ENCODE data around the gene ITGB3. TPM values are rescaled to one million over a fixed set of nuclear protein-coding genes. Genes with fewer than 3 reads are reported as not detected.

The ITGB3 gene
- total RNA-seq, 4 donors from 2014 or later, result 48.6 to 61.5 (median 54.9) TPM

GRCh38 chr17:47240806-47241205, 12.8 kb upstream of the ITGB3 start:
- H3K27me3 ChIP-seq, result no peaks in the 10 kb centered on the region
- TF ChIP-seq POLR2AphosphoS5 (IDR thresholded peaks at IDR 0.05) (no peak), EP300 (IDR thresholded peaks at IDR 0.05) (no peak), POLR2A (IDR thresholded peaks at IDR 0.05; ENCODE audit: low read depth) (no peak), CTCF (IDR thresholded peaks at IDR 0.05) (no peak)
- no peaks in the 10 kb centered on the region for H3K9me3 ChIP-seq
- H3K4me3 ChIP-seq, result no peak overlapping the region
- intact Hi-C loops (cut with DNase I), result no loop called here
- WGBS, result 82% methylated on average over 3 of the region's 3 CpGs
- no peak for DNase-seq (ENCODE audit: extremely low spot score)
- H3K36me3 ChIP-seq, result no peaks in the 10 kb centered on the region
- peak overlapping the region in 3 of 4 donors; percentile 64 to 78 (median 77) for H3K27ac ChIP-seq (replicated peaks in 1 of 4)
- H3K4me1 ChIP-seq, result peaks cover 20 to 33% (median 27%) of the 10 kb centered on the region in 4 donors

- TF ChIP-seq POLR2AphosphoS5 (IDR thresholded peaks at IDR 0.05) (no peak), POLR2A (IDR thresholded peaks at IDR 0.05; ENCODE audit: low read depth) (no peak), EP300 (IDR thresholded peaks at IDR 0.05) (no peak), CTCF (IDR thresholded peaks at IDR 0.05) (no peak)
- no peak overlapping the region for H3K27ac ChIP-seq (replicated peaks in 1 of 4)
- no peaks in the 10 kb centered on the region for H3K36me3 ChIP-seq
- H3K9me3 ChIP-seq, result no peaks in the 10 kb centered on the region
- H3K27me3 ChIP-seq, result no peaks in the 10 kb centered on the region
- 100% methylated on average over 2 of the region's 2 CpGs for WGBS
- H3K4me1 ChIP-seq, result peaks cover 18 to 20% (median 19%) of the 10 kb centered on the region in 4 donors
- DNase-seq (ENCODE audit: extremely low spot score), result no peak
- no peak overlapping the region for H3K4me3 ChIP-seq
- intact Hi-C loops (cut with DNase I), result no loop called here
These were observed 11.0 kb upstream of the ITGB3 start for GRCh38 chr17:47242648-47243047.

- DNase-seq (ENCODE audit: extremely low spot score), result no peak
- Histone ChIP-seq H3K9me3 (no peaks in the 10 kb centered on the region), H3K27me3 (no peaks in the 10 kb centered on the region), H3K4me3 (no peak overlapping the region), H3K4me1 (peaks cover 18 to 20% (median 18%) of the 10 kb centered on the region in 4 donors), H3K36me3 (no peaks in the 10 kb centered on the region), H3K27ac (replicated peaks in 1 of 4) (no peak overlapping the region)
- no peak for TF ChIP-seq POLR2AphosphoS5 (IDR thresholded peaks at IDR 0.05)
- no peak for TF ChIP-seq EP300 (IDR thresholded peaks at IDR 0.05)
- TF ChIP-seq CTCF (IDR thresholded peaks at IDR 0.05), result no peak
- TF ChIP-seq POLR2A (IDR thresholded peaks at IDR 0.05; ENCODE audit: low read depth), result no peak
- WGBS, result 73% methylated on average over 2 of the region's 9 CpGs
- intact Hi-C loops (cut with DNase I), result no loop called here
These were observed 9.7 kb upstream of the ITGB3 start for GRCh38 chr17:47243737-47244598.

- Histone ChIP-seq H3K27me3 (no peaks in the 10 kb centered on the region), H3K27ac (replicated peaks in 1 of 4) (no peak overlapping the region), H3K9me3 (no peaks in the 10 kb centered on the region), H3K4me3 (no peak overlapping the region), H3K4me1 (peaks cover 11 to 14% (median 12%) of the 10 kb centered on the region in 4 donors), H3K36me3 (no peaks in the 10 kb centered on the region)
- no peak for TF ChIP-seq EP300 (IDR thresholded peaks at IDR 0.05)
- no peak for DNase-seq (ENCODE audit: extremely low spot score)
- WGBS, result 78% methylated on average over 1 of the region's 2 CpGs
- intact Hi-C loops (cut with DNase I), result no loop called here
These were observed 8.9 kb upstream of the ITGB3 start for GRCh38 chr17:47244697-47245096.

GRCh38 chr17:47246120-47246519, 7.5 kb upstream of the ITGB3 start:
- intact Hi-C loops (cut with DNase I), result no loop called here
- Histone ChIP-seq H3K36me3 (no peaks in the 10 kb centered on the region), H3K27ac (replicated peaks in 1 of 4) (no peak overlapping the region), H3K4me1 (no peaks in the 10 kb centered on the region), H3K27me3 (no peaks in the 10 kb centered on the region), H3K4me3 (no peak overlapping the region), H3K9me3 (no peaks in the 10 kb centered on the region)
- DNase-seq (ENCODE audit: extremely low spot score), result no peak
- TF ChIP-seq POLR2A (IDR thresholded peaks at IDR 0.05; ENCODE audit: low read depth) (no peak), POLR2AphosphoS5 (IDR thresholded peaks at IDR 0.05) (no peak), CTCF (IDR thresholded peaks at IDR 0.05) (no peak), EP300 (IDR thresholded peaks at IDR 0.05) (no peak)
- WGBS, result 82% methylated on average over 2 of the region's 2 CpGs

Measured in esophagus muscularis mucosa (tissue), 4 donors.